ENCODE results near the gene MANEA.
"Not testable (repeated sequence)": the region's sequence is repeated elsewhere in the genome, so short reads cannot be mapped to it uniquely, and the experiment has no call there.

MANEA gene

GRCh38 chr6:95545686-95546085, 31.6 kb upstream of the MANEA start:
- no peak for DNase-seq (ENCODE audit: low spot score)
- in situ Hi-C loops (cut with MboI; ENCODE audit: low pct_unique_long_range_greater_than_20kb, low sequenced_read_pairs, unreplicated experiment): no loop called here
- TF ChIP-seq CTCF (IDR thresholded peaks at IDR 0.05; ENCODE audit: extremely low read depth, insufficient read depth, missing control alignments): no peak

GRCh38 chr6:95546148-95546547, 31.2 kb upstream of the MANEA start:
- TF ChIP-seq CTCF (IDR thresholded peaks at IDR 0.05; ENCODE audit: extremely low read depth, insufficient read depth, missing control alignments): no peak

GRCh38 chr6:95547043-95547442, 30.3 kb upstream of the MANEA start:
- TF ChIP-seq CTCF (IDR thresholded peaks at IDR 0.05; ENCODE audit: extremely low read depth, insufficient read depth, missing control alignments): no peak
- in situ Hi-C loops (cut with MboI; ENCODE audit: low pct_unique_long_range_greater_than_20kb, low sequenced_read_pairs, unreplicated experiment): no loop called here
- no peak for DNase-seq (ENCODE audit: low spot score)

More at GRCh38 chr6:95546148-95546547, 31.2 kb upstream of the MANEA start:
- in situ Hi-C loops (cut with MboI; ENCODE audit: low pct_unique_long_range_greater_than_20kb, low sequenced_read_pairs, unreplicated experiment): no loop called here
- DNase-seq (ENCODE audit: low spot score): no peak

GRCh38 chr6:95548188-95548786, 29.0 kb upstream of the MANEA start:
- TF ChIP-seq CTCF (IDR thresholded peaks at IDR 0.05; ENCODE audit: extremely low read depth, insufficient read depth, missing control alignments): no peak
- in situ Hi-C loops (cut with MboI; ENCODE audit: low pct_unique_long_range_greater_than_20kb, low sequenced_read_pairs, unreplicated experiment): no loop called here
- no peak for DNase-seq (ENCODE audit: low spot score)

GRCh38 chr6:95551678-95552324, 25.5 kb upstream of the MANEA start:
- in situ Hi-C loops (cut with MboI; ENCODE audit: low pct_unique_long_range_greater_than_20kb, low sequenced_read_pairs, unreplicated experiment): no loop called here
- DNase-seq (ENCODE audit: low spot score): no peak
- TF ChIP-seq CTCF (IDR thresholded peaks at IDR 0.05; ENCODE audit: extremely low read depth, insufficient read depth, missing control alignments): no peak

- in situ Hi-C loops (cut with MboI; ENCODE audit: low pct_unique_long_range_greater_than_20kb, low sequenced_read_pairs, unreplicated experiment): no loop called here
- no peak for TF ChIP-seq CTCF (IDR thresholded peaks at IDR 0.05; ENCODE audit: extremely low read depth, insufficient read depth, missing control alignments)
- DNase-seq (ENCODE audit: low spot score): no peak
Measured at GRCh38 chr6:95553880-95554279, 23.5 kb upstream of the MANEA start.

GRCh38 chr6:95560956-95561355, 16.4 kb upstream of the MANEA start:
- DNase-seq (ENCODE audit: low spot score); in situ Hi-C loops (cut with MboI; ENCODE audit: low pct_unique_long_range_greater_than_20kb, low sequenced_read_pairs, unreplicated experiment): not testable (repeated sequence)

Measured in GM13977 (cell line).